Measurements from ENCODE around the gene BDH1. TPM values are rescaled to one million over a fixed set of nuclear protein-coding genes. Genes with fewer than 3 reads are reported as not detected.
"Not testable (repeated sequence)": the region's sequence is repeated elsewhere in the genome, so short reads cannot be mapped to it uniquely, and the experiment has no call there.

BDH1 gene
- total RNA-seq, 1 donor from 2014 or later = 57.9 TPM

DNA sequence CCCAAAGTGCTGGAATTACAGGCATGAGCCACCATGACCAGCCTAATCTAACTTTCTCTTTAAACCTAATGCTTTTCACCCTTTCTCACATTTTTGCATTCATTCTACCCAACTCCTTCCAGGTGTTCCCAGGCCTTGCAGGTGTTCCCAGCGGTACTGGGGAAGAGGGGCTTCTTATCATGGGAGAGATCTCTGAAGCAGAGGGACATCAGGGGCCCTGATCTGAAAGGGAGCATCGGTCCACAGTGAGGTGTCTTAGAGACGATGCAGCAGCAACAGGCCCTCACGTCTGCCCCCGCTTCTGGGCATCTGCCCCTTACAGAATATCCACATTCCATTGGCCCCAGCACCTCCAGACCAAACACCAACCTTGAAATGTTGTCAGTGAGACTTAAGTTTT is 29.0 kb upstream of the BDH1 start:
- DNase-seq (no peak), ATAC-seq (ENCODE audit: poor library complexity) (no peak)
- intact Hi-C loops (cut with DNase I) = no loop called here

DNA sequence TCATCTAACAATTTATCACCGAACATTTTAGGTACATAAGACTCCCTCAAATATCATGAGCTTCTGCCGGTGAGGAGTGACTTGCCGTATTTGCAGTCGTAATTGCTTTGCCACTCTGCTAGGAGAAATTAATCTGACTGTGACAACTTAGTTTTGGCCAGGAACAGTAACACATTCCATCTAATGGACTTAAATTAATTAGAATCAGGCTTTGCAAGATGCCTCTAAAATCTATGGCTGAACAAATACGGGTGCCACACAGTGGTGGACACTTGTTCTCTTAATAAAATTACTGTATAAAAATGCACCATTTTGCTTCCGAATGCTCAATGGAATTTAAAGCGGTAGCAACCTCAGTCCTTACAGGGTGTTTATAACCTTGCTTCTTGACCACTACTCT is 27.6 kb upstream of the BDH1 start:
- ATAC-seq (ENCODE audit: poor library complexity) = no peak
- DNase-seq = no peak

DNA sequence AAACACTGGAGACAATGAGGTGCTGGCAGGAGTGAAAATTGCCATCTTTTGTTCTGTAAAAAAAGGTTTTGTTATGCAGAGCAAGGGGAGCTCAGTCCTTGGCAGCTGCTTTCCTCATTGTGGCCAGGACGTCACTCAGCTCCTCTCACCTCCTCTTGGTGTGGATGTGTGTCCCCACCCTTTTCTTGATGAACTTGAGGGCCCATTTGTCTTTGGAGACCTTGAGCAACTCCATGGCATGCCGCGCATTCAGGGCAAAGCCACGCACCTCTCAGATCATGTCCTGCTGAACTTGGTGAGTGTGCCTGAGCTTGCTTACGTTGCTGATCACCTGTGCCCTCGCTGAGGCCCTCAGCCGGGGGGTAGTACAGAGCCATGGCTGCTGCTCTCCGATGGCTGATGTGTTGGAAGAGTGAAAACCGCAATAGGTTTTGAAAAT is 24.5 kb upstream of the BDH1 start:
- no peak for DNase-seq
- no peak for ATAC-seq (ENCODE audit: poor library complexity)
- intact Hi-C loops (cut with DNase I) = no loop called here

More for the DNA sequence above, 27.6 kb upstream of the BDH1 start:
- intact Hi-C loops (cut with DNase I) = no loop called here

DNA sequence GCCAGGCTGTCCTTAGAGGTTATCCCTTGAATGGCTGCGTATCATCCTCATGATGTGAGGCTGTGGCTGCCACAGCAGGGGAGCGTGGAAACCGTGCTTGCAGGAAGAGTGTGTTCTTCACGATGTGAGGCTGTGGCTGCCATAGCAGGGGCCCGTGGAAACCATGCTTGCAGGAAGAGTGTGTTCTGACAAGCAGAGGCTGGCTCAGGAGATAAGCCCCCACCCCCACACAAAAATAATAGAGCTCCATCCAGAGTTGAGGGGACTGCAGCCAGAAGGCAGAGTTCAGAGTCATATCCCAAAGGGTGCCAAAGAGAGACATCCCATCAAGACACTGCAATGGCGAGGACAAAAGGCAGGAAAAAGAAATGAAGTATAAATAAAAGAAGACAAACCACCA is 22.6 kb upstream of the BDH1 start:
- no peak for ATAC-seq (ENCODE audit: poor library complexity)
- no peak for DNase-seq
- intact Hi-C loops (cut with DNase I) = no loop called here

DNA sequence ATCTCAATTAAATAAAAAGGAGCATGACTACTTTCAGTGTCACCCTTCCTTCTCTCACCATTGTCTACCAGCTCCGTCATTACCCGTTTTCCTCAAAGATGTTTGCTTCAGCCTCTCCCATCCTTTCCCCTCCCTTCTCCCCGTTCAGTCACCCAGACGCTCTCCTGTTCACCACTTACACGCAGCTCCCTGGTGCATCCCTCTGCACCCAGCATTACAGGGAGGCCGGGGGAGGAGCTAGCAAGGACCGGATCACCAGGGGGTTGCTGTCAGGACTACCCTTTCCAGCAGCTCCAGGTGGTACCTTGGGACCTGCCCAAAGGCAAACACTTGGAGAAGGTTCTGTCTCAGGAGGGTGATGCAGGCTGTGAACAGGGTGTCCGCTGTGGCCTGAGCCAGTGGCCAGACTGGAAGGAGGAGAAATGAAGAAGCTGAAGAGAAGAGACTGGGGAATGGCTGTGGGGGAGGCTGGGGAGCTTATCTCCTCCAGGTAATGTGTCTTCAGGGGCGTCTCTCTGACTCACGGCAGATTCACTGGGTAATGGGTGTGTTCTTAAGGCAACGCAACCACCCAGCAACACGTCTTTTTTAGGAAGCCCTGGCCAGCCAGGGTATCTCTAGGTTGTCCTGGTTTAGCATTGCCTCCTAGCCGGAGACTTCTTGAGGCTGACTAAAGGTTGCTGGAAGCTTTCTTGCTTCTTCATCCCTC is 21.8 kb upstream of the BDH1 start:
- intact Hi-C loops (cut with DNase I) = no loop called here
- ATAC-seq (ENCODE audit: poor library complexity) = no peak
- DNase-seq = no peak

DNA sequence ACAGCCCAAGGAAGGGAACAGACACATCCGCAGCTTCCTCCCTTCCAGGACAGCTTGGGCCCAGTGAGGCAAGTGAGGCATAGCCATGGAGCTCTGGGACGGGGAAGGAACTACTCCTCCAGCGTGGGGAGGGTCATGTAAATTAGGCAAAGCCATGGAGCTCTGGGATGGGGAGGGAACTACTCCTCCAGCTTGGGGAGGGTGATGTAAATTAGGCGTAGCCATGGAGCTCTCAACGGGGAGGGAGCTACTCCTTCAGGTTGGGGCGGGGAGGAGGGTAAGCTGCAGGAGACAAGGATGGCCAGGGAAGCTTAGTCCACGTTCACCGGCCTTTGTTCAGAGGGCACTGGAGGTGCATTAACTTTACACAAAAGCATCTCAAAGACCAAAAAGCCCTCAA is 21.1 kb upstream of the BDH1 start:
- intact Hi-C loops (cut with DNase I) = no loop called here

DNA sequence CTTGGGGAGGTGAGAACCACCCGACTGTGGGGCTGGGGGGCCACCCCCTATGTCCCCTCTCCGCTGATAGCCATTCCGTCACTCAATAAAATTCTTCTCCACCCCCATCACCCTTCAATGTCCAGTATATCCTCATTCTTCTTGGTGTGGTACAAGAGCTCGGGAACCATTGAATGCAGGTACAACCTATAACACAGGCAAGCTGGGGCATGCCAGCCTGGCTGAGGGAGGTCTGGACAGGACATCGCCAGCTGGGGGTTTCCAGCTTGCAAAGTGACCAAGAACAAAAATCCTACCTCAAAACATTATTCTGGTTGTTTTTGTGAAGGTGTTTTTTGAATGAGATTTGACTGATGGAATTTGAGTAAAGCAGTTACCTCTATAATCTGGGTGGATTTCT is 19.6 kb upstream of the BDH1 start:
- ATAC-seq (ENCODE audit: poor library complexity) = no peak
- intact Hi-C loops (cut with DNase I) = no loop called here
- DNase-seq = no peak

More for the DNA sequence above, 21.1 kb upstream of the BDH1 start:
- ATAC-seq (ENCODE audit: poor library complexity) (no peak), DNase-seq (no peak)

DNA sequence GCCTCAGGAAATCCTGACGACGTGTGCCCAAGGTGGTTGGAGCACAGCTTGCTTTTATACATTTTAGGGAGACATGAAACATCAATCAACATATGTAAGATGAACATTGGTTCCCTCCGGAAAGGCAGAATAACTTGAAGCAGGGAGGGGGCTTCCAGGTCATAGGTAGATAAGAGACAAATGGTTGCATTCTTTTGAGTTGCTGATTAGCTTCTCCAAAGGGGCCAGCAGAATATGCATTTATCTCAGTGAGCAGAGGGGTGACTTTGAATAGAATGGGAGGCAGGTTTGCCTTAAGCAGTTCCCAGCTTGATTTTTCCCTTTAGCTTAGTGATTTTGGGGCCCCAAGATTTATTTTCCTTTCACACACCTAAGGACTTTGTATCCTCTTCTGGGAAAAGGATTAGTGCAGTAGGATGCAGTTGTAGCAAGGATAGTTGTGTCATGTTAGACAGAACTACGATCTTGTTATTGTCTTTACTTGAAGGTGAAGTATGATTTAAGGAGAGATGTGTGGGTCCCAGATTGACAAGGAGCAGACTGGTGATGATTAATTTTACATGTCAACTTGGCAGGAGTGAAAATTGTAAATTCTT is 18.7 kb upstream of the BDH1 start:
- ATAC-seq (ENCODE audit: poor library complexity); intact Hi-C loops (cut with DNase I): not testable (repeated sequence)

DNA sequence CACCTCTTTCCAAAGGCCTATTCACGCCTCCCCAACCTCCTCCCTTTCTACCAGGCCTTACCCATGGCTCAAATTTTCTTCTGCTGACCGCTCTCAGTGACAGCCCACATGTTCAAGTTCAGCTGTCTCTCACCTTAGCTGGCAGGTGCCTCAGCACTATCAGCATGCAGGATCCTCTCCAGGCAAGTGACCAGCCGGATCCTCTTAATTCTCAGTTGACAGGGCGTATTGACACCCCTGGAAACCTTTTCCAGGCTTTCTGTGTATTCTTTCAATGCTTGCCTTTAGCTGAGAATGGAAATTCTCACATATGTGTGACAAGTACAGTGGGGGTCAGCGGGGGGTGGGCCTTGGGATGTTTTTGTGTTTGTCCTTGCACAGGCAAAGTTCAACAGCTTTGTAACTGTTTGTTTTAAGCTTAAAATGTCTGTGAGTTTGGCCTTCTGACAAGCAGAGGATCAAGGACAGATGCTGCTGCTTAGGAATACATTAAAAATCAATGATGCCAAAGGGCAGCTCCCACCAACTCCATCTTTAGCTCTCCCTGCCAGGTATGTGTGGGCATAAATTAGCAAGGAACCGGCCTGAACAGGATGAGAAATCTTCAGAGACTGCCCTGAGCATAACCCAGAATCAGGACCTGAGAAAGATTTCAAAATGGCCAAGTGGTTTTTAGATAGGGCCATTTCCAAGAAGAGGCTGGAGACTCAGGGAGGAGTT is 17.4 kb upstream of the BDH1 start:
- DNase-seq (no peak), ATAC-seq (ENCODE audit: poor library complexity) (no peak)
- intact Hi-C loops (cut with DNase I) = no loop called here

More for the DNA sequence above, 18.7 kb upstream of the BDH1 start:
- DNase-seq = not testable (repeated sequence)

DNA sequence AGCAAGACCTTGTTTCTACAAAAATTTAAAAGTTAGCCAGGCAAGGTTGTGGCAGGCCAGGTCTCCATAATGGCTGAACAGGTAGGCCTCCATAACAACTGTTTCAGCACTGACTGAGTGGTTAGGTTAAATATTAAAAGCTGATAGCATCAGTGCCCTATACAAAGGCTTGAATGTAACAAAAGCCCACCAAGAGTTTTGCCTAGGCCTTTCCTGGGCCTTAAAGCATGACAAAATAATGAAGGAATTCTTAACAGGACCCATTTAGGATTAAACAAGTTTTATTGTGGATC is 16.1 kb upstream of the BDH1 start:
- DNase-seq; intact Hi-C loops (cut with DNase I); ATAC-seq (ENCODE audit: poor library complexity): not testable (repeated sequence)

DNA sequence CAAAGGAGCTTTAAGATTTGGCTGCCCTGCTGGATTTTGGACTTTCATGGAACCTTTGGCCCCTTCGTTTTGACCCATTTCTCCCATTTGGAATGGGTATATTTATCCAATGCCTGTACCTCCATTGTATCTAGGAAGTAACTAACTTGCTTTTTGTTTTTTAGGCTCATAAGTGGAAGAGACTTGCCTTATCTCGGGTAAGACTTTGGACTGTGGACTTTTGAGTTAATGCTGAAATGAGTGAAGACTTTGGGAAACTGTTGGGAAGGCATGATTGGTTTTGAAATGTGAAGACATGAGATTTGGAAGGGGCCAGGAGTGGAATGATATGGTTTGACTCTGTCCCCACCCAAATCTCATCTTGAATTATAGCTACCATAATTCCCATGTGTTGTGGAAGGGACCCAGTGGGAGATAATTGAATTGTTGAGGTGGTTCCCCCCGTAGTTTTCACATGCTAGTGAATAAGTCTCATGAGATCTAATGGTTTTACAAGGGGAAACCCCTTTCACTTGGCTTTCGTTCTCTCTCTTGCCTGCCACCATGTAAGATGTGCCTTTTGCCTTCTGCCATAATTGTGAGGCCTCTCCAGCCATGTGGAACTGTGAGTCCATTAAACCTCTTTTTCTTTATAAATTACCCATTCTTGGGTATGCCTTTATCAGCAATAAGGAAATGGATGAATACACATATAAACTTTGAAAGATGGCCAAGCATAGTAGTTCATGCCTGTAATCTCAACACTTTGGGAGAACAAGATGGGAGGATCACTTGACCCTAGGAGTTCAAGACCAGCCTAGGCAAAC is 15.5 kb upstream of the BDH1 start:
- ATAC-seq (ENCODE audit: poor library complexity); intact Hi-C loops (cut with DNase I); DNase-seq: not testable (repeated sequence)

DNA sequence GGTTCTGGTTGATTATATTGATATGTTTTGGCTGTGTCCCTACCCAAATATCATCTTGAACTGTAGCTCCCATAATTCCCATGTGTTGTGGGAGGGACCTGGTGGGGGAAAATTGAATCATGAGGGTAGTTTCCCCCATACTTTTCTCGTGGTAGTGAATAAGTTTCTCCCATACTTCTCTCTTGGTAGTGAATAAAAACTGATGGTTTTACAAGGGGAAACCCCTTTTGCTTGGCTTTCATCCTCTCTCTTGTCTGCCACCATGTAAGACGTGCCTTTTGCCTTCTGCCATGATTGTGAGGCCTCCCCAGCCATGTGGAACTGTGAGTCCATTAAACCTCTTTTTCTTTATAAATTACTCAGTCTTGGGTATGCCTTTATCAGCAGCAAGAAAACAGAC is 13.7 kb upstream of the BDH1 start:
- ATAC-seq (ENCODE audit: poor library complexity); intact Hi-C loops (cut with DNase I); DNase-seq: not testable (repeated sequence)

DNA sequence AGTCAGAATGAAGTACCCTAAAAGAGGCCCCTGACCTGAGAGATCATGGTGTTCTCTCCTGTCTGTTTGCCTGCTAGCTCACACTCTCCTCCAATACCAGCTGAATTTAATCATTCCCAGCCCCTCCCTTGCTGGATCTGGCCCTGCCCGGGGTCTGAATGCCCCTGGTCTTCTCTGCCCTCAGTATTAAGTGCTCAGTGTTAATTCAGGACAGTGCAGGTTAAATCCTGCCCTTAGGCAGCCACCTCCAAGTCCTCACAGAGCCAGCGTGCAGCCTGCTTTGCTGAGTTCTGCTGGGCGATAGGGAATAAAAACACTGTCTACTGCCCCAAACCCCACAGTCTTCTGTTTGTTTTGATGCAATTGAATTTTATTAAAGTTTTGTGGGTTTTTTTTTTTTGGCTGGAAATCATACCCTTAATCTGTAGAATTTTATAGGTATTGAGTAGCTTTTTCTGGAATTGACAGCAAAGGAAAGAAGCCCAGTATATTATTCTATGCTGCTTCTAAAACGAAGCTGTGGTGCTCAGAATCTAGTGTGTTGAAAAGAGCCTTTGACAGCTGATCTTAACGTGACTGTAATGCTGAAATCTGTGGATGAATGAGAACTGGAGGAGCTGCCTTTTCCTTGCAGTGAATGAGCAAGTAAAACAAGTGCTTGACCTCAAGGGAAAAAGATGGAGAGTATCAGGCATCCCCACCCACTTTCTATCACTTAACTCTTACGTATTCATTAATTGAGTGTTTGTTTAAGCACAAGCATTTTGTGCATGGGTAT is 12.3 kb upstream of the BDH1 start:
- ATAC-seq (ENCODE audit: poor library complexity) (no peak), DNase-seq (no peak)
- intact Hi-C loops (cut with DNase I) = no loop called here

DNA sequence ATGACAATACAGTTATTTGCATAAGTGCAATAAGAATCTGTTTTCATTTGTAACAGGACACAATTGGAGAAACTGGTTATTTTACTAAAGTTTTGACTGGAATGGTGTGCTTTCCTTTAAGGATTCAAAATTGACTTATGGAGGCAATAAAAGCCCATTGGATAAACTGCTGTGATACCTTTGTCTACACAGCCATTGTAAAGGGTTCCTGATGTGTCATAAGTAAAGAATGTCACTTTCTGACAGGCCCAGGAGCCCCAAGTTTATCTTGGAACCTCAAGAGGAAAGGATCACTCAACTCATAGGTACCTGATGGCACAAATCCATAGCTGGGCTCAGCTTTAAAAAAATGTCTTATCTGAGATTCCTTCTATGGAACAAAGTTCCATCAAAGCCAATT is 10.4 kb upstream of the BDH1 start:
- ATAC-seq (ENCODE audit: poor library complexity); intact Hi-C loops (cut with DNase I): not testable (repeated sequence)

DNA sequence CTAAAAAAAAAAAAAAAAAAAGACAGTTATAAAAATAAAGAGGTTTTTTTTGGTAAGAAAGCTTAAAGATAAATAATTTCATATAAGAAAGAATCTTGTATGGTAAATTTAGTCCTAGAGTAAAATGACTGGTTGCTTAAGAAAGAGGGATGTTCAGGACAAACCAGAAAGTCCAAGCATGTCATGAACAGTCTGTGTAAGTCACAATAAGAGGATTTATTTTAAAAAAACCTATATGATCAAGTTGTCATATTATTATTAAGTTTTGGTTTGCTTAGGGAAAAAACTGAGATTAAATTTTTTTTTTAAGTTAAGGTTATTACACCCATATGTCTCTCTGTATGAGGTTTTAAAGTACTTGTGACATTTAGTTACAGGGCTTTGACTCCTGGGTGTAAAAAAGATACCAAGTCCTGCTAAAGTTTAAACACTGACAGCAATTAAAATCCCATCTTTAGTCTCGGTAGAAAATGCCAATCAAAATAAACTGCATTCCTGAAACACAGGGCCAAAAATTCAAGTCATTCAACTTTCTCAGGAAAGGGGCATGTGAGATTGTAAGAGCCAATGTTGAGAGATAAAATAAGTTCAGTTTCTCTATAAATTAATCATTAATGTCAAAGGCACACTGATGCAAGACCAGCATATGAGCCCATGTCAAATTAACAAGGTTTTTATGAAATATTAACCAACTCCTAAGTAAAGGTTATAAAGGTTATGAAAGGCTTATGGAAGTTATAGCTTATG is 8.5 kb upstream of the BDH1 start:
- intact Hi-C loops (cut with DNase I) = no loop called here
- no peak for DNase-seq
- no peak for ATAC-seq (ENCODE audit: poor library complexity)

More for the DNA sequence above, 10.4 kb upstream of the BDH1 start:
- not testable (repeated sequence) for DNase-seq

DNA sequence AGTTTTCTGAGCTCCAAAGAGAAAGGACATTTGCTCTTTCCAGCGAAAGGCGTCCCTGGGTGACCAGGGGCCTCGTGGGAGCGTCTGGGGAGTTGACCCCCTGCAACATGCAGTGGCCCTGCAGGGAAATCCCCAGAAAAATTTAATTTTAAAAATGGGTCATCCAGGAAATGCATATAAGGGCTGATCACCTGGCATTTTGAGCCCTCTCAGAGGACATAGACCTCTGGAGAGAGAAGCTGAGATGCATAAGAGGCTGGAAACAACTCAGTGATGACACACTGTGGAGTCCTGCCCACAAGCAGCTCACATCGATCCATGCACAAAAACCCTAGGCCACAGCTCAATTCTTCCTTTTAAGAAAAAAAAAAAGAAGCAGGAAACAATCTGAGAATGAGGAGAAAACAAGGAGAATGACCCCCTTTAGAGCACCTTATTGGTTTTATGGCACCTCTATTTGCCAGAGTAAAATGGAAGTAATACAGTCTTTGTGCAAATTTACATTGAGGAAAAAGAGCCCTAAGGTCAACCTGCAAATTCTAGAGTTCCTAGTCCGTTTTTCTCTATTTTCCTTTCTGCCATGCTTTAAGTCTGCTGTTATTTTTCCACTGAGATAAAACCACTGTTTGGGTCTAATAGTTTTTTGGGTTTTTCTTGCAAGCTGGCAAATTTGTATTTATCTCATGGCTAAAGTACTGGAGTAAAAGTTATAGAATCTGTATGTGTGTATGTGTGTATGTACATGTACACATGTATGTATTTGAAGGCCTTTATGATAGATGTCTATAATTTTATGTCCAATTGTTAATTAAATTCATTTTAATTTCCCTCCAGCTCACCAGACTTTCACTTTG is 6.9 kb upstream of the BDH1 start:
- DNase-seq (no peak), ATAC-seq (ENCODE audit: poor library complexity) (no peak)
- intact Hi-C loops (cut with DNase I) = no loop called here

DNA sequence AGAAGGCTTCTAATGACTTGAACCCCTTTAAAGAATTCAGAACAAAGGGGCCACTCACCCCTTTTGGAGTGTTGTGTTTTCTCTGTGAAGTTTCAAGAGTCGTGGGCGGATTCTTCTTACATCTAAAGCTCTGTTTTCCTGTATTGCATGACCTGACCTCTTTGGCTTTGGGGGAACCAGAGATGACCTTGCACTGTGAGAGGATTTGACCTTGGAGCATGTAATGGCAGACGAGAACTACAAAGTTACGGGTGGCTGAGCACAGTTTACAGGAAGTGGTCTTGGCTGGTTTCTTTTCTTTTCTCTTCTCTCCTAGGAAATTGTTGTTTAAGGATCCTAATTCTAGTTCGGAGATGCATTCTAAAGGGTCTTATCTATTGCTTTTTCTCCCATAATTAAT is 6.2 kb upstream of the BDH1 start:
- no peak for DNase-seq
- intact Hi-C loops (cut with DNase I) = no loop called here
- no peak for ATAC-seq (ENCODE audit: poor library complexity)

Data from Right ventricle myocardium superior (tissue), 1 donor.